Measurements from ENCODE around the gene ESPN.
"Not testable (repeated sequence)": the region's sequence is repeated elsewhere in the genome, so short reads cannot be mapped to it uniquely, and the experiment has no call there.

Gene ESPN

DNA sequence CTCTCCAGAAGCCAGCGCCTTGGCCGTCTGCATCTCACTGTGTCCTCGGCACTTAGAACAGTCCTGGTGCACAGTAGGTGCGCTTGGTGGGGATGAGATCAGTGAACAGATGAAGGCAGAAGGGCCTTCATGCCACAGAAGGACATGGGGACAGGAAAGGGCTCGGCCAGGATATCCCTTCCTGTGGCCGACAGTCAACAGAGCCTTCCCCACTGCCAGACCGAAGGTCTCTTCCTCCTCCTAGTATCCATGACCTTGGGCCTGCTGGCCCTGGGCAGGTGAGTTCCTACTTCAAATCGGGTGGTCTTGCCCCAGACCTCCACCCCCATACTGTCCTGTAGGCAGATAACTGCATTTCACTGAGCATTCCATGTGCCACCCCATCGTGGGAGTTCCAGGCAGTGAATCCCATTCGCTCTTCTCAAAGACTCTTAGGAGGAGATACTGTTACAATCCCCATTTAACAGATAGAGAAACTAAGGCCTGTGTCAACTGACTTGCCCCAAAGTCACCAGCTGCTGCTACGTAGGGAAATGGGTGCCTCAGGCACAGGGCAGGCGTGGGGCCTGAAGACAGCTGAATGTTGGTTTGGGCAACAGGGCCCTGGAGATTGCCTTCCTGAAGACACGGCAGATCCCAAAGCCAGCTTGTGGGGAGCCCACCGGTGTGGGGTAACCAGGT is 63.4 kb downstream of the ESPN start:
- Histone ChIP-seq H3K27me3 (ENCODE audit: insufficient read depth, low read length) (no peaks in the 10 kb centered on the region), H3K27ac (ENCODE audit: low read depth, low read length) (no peak overlapping the region)

DNA sequence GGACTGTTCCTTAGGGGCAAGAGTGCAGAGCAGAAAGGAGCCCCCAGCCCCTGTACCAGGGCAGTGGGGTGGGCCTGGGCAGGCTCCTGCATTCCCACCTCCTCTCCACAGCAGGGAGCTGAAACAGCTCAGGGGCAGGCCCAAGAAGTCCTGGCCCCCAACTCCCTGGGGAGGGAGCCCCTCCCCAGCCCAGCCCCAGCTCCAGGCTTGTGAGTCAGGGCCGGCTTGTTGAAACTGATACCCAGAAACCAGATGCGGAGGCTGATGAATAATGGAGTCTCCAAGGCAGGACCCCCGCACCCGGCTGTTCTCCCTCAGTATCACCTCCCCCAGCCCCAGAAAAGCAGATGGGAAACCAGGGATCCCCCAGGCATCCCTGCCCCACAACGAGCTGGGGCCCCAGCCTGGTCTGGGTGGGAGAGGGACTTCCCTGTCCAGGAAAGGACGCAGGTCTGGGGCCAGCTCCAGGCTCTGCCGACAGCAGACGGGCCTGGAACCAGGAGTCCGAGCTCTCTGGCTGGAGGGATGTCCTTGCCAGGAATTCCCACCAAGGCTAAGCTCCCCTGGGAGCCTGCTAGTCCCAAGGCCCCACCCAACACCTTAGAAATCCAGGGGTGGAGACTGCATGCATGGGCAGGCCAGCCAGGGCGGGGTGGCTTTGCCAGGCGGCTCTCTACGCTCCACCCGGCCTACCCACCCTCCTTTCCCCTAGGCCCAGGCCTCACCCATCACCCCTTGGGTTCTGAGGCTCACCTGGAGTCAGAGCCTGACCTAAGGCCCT is 64.2 kb downstream of the ESPN start:
- no peak overlapping the region for H3K27ac ChIP-seq (ENCODE audit: low read depth, low read length)
- peaks cover 18% of the 10 kb centered on the region for H3K79me2 ChIP-seq (ENCODE audit: control insufficient read depth, insufficient read depth, low read length, unreplicated experiment)
- H3K4me3 ChIP-seq (ENCODE audit: low read depth, low read length): peak overlapping the region; percentile 94
- H2AFZ ChIP-seq (ENCODE audit: low read length, unreplicated experiment): no peak overlapping the region
- H3K36me3 ChIP-seq (ENCODE audit: insufficient read depth, low read length): no peaks in the 10 kb centered on the region
- H3K4me1 ChIP-seq (ENCODE audit: control insufficient read depth, insufficient read depth, low read length, unreplicated experiment): peaks cover 46% of the 10 kb centered on the region
- H3K27me3 ChIP-seq (ENCODE audit: insufficient read depth, low read length): no peaks in the 10 kb centered on the region

More for the DNA sequence above, 63.4 kb downstream of the ESPN start:
- Histone ChIP-seq H3K4me1 (ENCODE audit: control insufficient read depth, insufficient read depth, low read length, unreplicated experiment) (peaks cover 41% of the 10 kb centered on the region), H2AFZ (ENCODE audit: low read length, unreplicated experiment) (no peak overlapping the region), H3K4me3 (ENCODE audit: low read depth, low read length) (no peak overlapping the region), H3K36me3 (ENCODE audit: insufficient read depth, low read length) (no peaks in the 10 kb centered on the region), H3K79me2 (ENCODE audit: control insufficient read depth, insufficient read depth, low read length, unreplicated experiment) (peaks cover 18% of the 10 kb centered on the region)

DNA sequence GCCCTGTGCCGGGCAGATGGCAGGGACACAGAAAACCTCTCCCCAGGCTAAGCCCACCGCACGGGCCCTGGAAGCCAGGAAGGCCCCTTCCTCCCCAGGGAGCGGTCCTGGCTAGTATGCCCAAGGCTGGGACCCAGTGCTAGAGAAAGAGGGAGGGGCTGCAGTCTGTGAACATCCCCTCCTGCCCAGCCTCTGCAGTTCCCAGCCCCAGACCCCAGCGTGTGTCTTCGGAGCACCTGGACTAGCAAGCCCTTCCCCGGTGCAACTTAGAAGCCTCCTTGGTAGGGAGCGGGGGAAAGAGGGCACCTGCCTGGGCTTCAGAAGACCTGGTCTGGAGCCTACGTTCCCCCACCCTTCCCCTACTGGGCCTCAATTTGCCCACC is 64.8 kb downstream of the ESPN start:
- H2AFZ ChIP-seq (ENCODE audit: low read length, unreplicated experiment): no peak overlapping the region
- H3K36me3 ChIP-seq (ENCODE audit: insufficient read depth, low read length): no peaks in the 10 kb centered on the region
- H3K4me3 ChIP-seq (ENCODE audit: low read depth, low read length): peak overlapping the region; percentile 94

DNA sequence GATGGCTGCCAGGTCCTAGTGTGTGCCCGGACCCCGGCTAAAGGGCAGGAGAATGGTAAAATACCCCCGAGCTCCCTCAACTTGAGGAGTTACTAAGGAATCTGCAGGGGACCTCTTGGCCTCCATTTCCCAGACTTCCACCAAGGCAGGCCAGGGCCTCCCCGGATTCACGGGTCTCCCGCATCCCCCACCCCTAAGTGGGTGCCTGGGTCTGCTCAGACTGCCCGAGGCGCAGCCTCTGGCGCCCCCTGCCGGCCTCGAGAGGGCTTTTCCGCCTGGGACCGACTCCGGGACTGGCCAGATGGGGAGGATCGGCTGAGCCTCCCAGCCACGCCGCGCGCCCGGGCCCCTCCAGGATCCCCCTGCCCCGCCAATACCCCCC is 65.2 kb downstream of the ESPN start:
- peak overlapping the region; percentile 34 for H2AFZ ChIP-seq (ENCODE audit: low read length, unreplicated experiment)
- H3K27me3 ChIP-seq (ENCODE audit: insufficient read depth, low read length): no peaks in the 10 kb centered on the region
- peaks cover 15% of the 10 kb centered on the region for H3K79me2 ChIP-seq (ENCODE audit: control insufficient read depth, insufficient read depth, low read length, unreplicated experiment)
- H3K4me1 ChIP-seq (ENCODE audit: control insufficient read depth, insufficient read depth, low read length, unreplicated experiment): peaks cover 46% of the 10 kb centered on the region
- H3K36me3 ChIP-seq (ENCODE audit: insufficient read depth, low read length): no peaks in the 10 kb centered on the region
- peak overlapping the region; percentile 94 for H3K4me3 ChIP-seq (ENCODE audit: low read depth, low read length)
- peak overlapping the region; percentile 77; the same call in 1 of the 2 replicates for H3K27ac ChIP-seq (ENCODE audit: low read depth, low read length)

More for the DNA sequence above, 64.8 kb downstream of the ESPN start:
- no peaks in the 10 kb centered on the region for H3K27me3 ChIP-seq (ENCODE audit: insufficient read depth, low read length)
- no peak overlapping the region for H3K27ac ChIP-seq (ENCODE audit: low read depth, low read length)
- H3K4me1 ChIP-seq (ENCODE audit: control insufficient read depth, insufficient read depth, low read length, unreplicated experiment): peaks cover 46% of the 10 kb centered on the region
- H3K79me2 ChIP-seq (ENCODE audit: control insufficient read depth, insufficient read depth, low read length, unreplicated experiment): peaks cover 18% of the 10 kb centered on the region

DNA sequence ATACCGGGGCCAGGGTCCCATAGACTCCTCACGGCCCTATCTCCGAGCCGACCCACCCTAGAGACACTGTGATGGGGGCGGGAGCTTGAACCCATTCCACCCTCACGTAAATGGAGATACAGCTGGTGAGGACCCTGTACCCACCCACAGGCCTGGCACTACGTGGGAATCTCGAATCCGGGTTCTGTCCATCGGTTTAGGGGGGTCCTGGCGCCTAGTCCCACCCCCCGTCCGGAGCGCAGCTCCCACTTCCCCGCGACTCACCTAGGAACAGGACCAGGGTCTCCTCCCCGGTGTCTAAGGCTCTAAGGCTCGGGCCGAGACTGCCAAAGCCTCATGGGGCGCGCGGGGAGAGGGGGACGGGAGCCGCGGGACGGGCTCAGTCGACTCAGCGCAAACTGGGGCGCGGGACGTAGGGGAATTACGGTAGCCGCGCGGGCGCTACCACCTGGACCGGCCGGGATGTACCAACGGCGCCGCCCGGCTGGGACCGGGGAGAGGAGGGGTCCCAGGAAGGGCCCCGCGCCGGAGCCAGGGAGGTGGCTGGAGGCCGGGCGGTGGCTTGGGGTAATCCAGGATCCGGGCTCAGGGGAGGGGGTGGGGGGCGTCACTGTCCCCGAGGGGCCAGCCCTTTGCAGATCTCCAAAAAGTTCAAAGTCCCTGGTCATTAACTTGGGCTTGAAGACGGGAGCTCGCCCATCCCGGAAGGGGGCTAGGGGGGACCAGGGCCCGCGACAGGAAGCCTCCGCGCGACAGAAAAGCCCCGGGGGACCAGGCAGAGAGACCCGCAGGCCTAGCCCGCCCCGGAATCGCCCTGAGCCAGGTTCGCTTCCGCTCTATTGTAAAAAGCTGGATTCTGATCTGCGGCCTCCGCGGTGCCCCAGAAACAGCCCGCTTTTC is 65.9 kb downstream of the ESPN start:
- H2AFZ ChIP-seq (ENCODE audit: low read length, unreplicated experiment): peak overlapping the region; percentile 53
- H3K36me3 ChIP-seq (ENCODE audit: insufficient read depth, low read length): no peaks in the 10 kb centered on the region
- H3K4me3 ChIP-seq (ENCODE audit: low read depth, low read length): peak overlapping the region; percentile 94
- peaks cover 14% of the 10 kb centered on the region for H3K79me2 ChIP-seq (ENCODE audit: control insufficient read depth, insufficient read depth, low read length, unreplicated experiment)
- peaks cover 48% of the 10 kb centered on the region for H3K4me1 ChIP-seq (ENCODE audit: control insufficient read depth, insufficient read depth, low read length, unreplicated experiment)
- H3K27me3 ChIP-seq (ENCODE audit: insufficient read depth, low read length): no peaks in the 10 kb centered on the region
- H3K27ac ChIP-seq (ENCODE audit: low read depth, low read length): peak overlapping the region; percentile 77

DNA sequence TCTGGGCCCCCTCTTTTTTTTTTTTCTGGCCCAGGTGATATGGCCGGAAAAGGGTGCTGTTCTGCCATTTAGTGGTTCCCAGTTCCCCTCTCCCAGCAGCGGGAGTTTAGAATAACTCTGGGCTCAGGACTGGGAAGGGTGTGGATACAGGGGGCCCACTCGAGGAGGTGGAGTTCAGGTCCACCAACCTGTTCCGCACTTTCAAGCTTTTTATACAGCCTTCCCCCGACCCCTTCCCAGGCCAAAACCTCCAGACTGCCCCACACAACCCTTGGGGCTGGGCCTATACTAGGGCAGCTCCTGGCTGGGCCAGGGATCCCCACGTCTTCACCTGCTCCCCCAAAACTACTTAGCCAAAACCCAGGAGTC is 66.5 kb downstream of the ESPN start:
- peak overlapping the region; percentile 94 for H3K4me3 ChIP-seq (ENCODE audit: low read depth, low read length)
- H3K79me2 ChIP-seq (ENCODE audit: control insufficient read depth, insufficient read depth, low read length, unreplicated experiment): peaks cover 19% of the 10 kb centered on the region
- no peaks in the 10 kb centered on the region for H3K36me3 ChIP-seq (ENCODE audit: insufficient read depth, low read length)
- H3K27ac ChIP-seq (ENCODE audit: low read depth, low read length): peak overlapping the region; percentile 77
- H3K4me1 ChIP-seq (ENCODE audit: control insufficient read depth, insufficient read depth, low read length, unreplicated experiment): peaks cover 50% of the 10 kb centered on the region
- no peaks in the 10 kb centered on the region for H3K27me3 ChIP-seq (ENCODE audit: insufficient read depth, low read length)
- H2AFZ ChIP-seq (ENCODE audit: low read length, unreplicated experiment): no peak overlapping the region

DNA sequence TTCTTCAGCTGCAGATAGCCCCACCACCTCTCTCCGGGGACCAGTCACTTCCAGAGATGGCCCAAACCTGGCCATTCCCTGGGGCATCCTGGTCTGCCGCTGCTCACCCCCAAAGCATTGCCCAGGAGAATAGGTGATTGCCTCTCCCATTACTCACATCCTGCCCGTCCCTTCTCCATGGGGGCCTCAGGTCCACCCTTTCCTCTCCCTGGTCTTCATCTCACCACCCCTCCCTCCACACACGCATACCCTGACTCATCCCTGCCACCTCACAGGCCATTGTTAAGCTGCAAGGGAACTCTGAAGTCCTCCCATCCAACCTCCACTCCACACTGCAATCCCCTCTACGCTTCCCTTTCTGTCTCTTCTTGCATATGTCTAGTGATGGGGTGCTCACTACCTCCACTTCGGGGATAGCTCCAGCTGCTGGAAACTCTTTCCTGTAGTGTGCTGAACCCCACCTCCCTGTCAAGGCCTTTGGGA is 66.9 kb downstream of the ESPN start, which contains the start of gene PLEKHG5:
Gene PLEKHG5, minus strand, starts transcription at position 188 of the 483 bp plus-strand sequence. CDS start 14,096 bp downstream, outside the sequence.
- Histone ChIP-seq H3K79me2 (ENCODE audit: control insufficient read depth, insufficient read depth, low read length, unreplicated experiment) (peaks cover 22% of the 10 kb centered on the region), H3K27ac (ENCODE audit: low read depth, low read length) (peak within 1 kb of the TSS; percentile 77), H3K4me3 (ENCODE audit: low read depth, low read length) (peak within 1 kb of the TSS; percentile 94), H3K27me3 (ENCODE audit: insufficient read depth, low read length) (no peaks in the 10 kb centered on the region), H3K36me3 (ENCODE audit: insufficient read depth, low read length) (no peaks in the 10 kb centered on the region), H3K4me1 (ENCODE audit: control insufficient read depth, insufficient read depth, low read length, unreplicated experiment) (peaks cover 52% of the 10 kb centered on the region), H2AFZ (ENCODE audit: low read length, unreplicated experiment) (peak within 1 kb of the TSS; percentile 53)

DNA sequence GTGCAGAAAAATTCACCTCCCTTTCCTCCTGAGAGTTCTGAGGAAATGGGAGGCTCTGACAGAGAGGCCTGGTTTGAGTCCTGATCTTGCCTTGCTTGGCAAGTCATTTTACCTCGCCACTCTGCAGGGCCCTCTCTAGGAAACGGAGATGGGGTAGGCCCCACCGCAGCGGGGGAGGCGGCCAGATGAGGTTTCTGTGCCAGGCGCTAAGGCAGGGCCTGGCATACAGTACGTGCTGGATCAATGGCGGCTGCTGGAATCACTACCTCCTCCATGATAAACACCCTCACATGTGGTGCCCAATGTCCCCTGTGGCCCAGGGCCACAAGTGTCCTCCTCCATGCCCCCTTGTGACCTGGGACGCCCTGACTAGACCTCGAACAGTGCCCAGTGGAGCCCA is 67.4 kb downstream of the ESPN start:
- peak overlapping the region; percentile 94 for H3K4me3 ChIP-seq (ENCODE audit: low read depth, low read length)
- peak overlapping the region; percentile 77 for H3K27ac ChIP-seq (ENCODE audit: low read depth, low read length)
- no peaks in the 10 kb centered on the region for H3K27me3 ChIP-seq (ENCODE audit: insufficient read depth, low read length)
- H3K79me2 ChIP-seq (ENCODE audit: control insufficient read depth, insufficient read depth, low read length, unreplicated experiment): peaks cover 26% of the 10 kb centered on the region
- no peaks in the 10 kb centered on the region for H3K36me3 ChIP-seq (ENCODE audit: insufficient read depth, low read length)
- peaks cover 51% of the 10 kb centered on the region for H3K4me1 ChIP-seq (ENCODE audit: control insufficient read depth, insufficient read depth, low read length, unreplicated experiment)
- H2AFZ ChIP-seq (ENCODE audit: low read length, unreplicated experiment): no peak overlapping the region

DNA sequence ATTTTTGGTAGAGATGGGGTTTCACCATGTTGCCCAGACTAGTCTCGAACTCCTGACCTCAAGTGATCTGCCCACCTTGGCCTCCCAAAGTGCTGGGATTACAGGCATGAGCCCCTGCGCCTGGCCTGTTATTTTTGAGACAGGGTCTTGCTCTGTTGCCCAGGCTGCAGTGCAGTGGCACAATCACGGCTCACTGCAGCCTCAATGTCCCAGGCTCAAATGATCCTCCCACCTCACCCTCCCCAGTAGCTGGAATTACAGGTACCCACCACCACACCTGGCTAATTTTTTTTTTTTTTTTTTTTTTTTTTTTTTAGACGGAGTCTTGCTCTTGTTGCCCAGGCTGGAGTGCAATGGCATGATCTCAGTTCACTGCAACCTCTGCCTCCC is 69.3 kb downstream of the ESPN start:
- H3K27ac ChIP-seq (ENCODE audit: low read depth, low read length); H3K27me3 ChIP-seq (ENCODE audit: insufficient read depth, low read length); H3K36me3 ChIP-seq (ENCODE audit: insufficient read depth, low read length); H3K4me3 ChIP-seq (ENCODE audit: low read depth, low read length); H2AFZ ChIP-seq (ENCODE audit: low read length, unreplicated experiment): not testable (repeated sequence)
- H3K79me2 ChIP-seq (ENCODE audit: control insufficient read depth, insufficient read depth, low read length, unreplicated experiment): peaks cover 21% of the 10 kb centered on the region
- peaks cover 54% of the 10 kb centered on the region for H3K4me1 ChIP-seq (ENCODE audit: control insufficient read depth, insufficient read depth, low read length, unreplicated experiment)

DNA sequence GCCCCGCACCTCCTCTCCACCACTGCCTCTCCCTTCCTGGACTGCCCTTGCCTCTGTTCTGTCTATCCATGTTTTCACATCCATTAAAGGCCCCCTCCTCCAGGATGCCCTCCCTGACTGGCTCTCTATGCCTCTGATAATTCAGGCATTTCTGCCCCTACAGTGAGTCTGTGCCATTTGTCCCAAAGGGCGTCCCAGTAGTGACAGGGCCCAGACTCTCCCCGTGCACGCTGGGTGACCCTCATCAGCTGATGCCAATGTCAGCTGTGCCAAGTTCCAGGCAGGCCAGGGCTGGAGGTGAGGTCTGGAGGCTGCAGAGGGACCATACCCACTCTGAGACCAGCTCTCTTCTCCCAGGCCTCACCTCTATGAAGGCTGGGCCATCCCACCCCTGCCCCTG is 70.1 kb downstream of the ESPN start:
- Histone ChIP-seq H2AFZ (ENCODE audit: low read length, unreplicated experiment) (no peak overlapping the region), H3K36me3 (ENCODE audit: insufficient read depth, low read length) (no peaks in the 10 kb centered on the region), H3K27me3 (ENCODE audit: insufficient read depth, low read length) (no peaks in the 10 kb centered on the region), H3K4me3 (ENCODE audit: low read depth, low read length) (no peak overlapping the region), H3K4me1 (ENCODE audit: control insufficient read depth, insufficient read depth, low read length, unreplicated experiment) (peaks cover 46% of the 10 kb centered on the region), H3K79me2 (ENCODE audit: control insufficient read depth, insufficient read depth, low read length, unreplicated experiment) (peaks cover 16% of the 10 kb centered on the region), H3K27ac (ENCODE audit: low read depth, low read length) (no peak overlapping the region)
